Loucy (cell line): ENCODE measurements around the gene LIN37.

ENCODE experiments used
- H2AFZ ChIP-seq: fragments of 200-600 bp; sonication (generic); 2 replicates; pipeline ENCODE4 v1.6.0; 2016; ENCODE audit warnings: antibody characterized with exemption, mild to moderate bottlenecking, low read length, moderate library complexity
- H3F3A ChIP-seq: fragments of 200-600 bp; 2 replicates; pipeline ENCODE4 v1.6.0; 2016; ENCODE audit warnings: antibody characterized with exemption, low read depth, mild to moderate bottlenecking
- H3K27me3 ChIP-seq: fragments of 200-600 bp; sonication (generic); 2 replicates; pipeline ENCODE4 v1.6.1; 2014; ENCODE audit warnings: low read length, mild to moderate bottlenecking; ENCODE audit not compliant: insufficient read depth, poor library complexity, severe bottlenecking
- H3K36me3 ChIP-seq: fragments of 200-600 bp; sonication (generic); 2 replicates; pipeline ENCODE4 v1.6.1; 2016; ENCODE audit warnings: low read length; ENCODE audit not compliant: insufficient read depth
- H3K4me1 ChIP-seq: fragments of 200-600 bp; sonication (generic); 2 replicates; pipeline ENCODE4 v1.5.1; 2014; ENCODE audit warnings: low read length, mild to moderate bottlenecking; ENCODE audit not compliant: insufficient read depth, poor library complexity, severe bottlenecking
- H3K4me2 ChIP-seq: fragments of 200-600 bp; sonication (generic); 2 replicates; pipeline ENCODE4 v1.6.0; 2014; ENCODE audit warnings: antibody characterized with exemption, low read length, low read depth, mild to moderate bottlenecking; ENCODE audit not compliant: poor library complexity, severe bottlenecking
- H3K4me3 ChIP-seq: fragments of 200-600 bp; sonication (generic); 2 replicates; pipeline ENCODE4 v1.5.1; 2014; ENCODE audit warnings: low read length, mild to moderate bottlenecking, mixed read lengths; ENCODE audit not compliant: poor library complexity, severe bottlenecking
- H3K79me2 ChIP-seq: fragments of 200-600 bp; sonication (generic); 2 replicates; pipeline ENCODE4 v1.6.1; 2014; ENCODE audit warnings: low read length; ENCODE audit not compliant: insufficient read depth
- H3K9ac ChIP-seq: fragments of 200-600 bp; sonication (generic); 2 replicates; pipeline ENCODE4 v1.6.0; 2014; ENCODE audit warnings: mild to moderate bottlenecking, low read depth, low read length, moderate library complexity; ENCODE audit not compliant: poor library complexity, severe bottlenecking
- H3K9me2 ChIP-seq: fragments of 200-600 bp; sonication (generic); replicated peaks from 2 replicates; pipeline ENCODE4 v1.6.1; 2016; ENCODE audit warnings: low read depth, low read length, mixed read lengths
- H3K9me3 ChIP-seq: fragments of 200-600 bp; sonication (generic); 2 replicates; pipeline ENCODE4 v1.6.1; 2014; ENCODE audit warnings: mild to moderate bottlenecking, antibody characterized with exemption, low read length, low read depth; ENCODE audit not compliant: insufficient read depth
- H4K20me1 ChIP-seq: fragments of 200-600 bp; sonication (generic); 2 replicates; pipeline ENCODE4 v1.6.0; 2014; ENCODE audit warnings: antibody characterized with exemption, low read length, mild to moderate bottlenecking; ENCODE audit not compliant: insufficient read depth, poor library complexity, severe bottlenecking
- CTCF ChIP-seq: fragments of 200-600 bp; sonication (generic); conservative IDR thresholded peaks from 2 replicates; pipeline ENCODE4 v1.5.1; 2014; ENCODE audit warnings: mild to moderate bottlenecking, antibody characterized with exemption, low read length
- EZH2phosphoT487 ChIP-seq: fragments of 200-600 bp; IDR thresholded peaks from 2 replicates; pipeline ENCODE4 v1.6.1; 2018; ENCODE audit warnings: antibody characterized with exemption, mild to moderate bottlenecking, moderate library complexity, borderline replicate concordance

The LIN37 gene

GRCh38 chr19:35776102-35776788 is 27.9 kb downstream of the LIN37 start:
- Histone ChIP-seq H3K4me1 (peaks cover 28% of the 10 kb centered on the region), H3K9me2 (no peaks in the 10 kb centered on the region), H3K79me2 (peaks cover 39% of the 10 kb centered on the region), H2AFZ (peak overlapping the region; percentile 82), H3K9ac (peak overlapping the region; percentile 85), H4K20me1 (peaks cover 11% of the 10 kb centered on the region), H3K4me3 (peak overlapping the region; percentile 96), H3K36me3 (peaks cover 11% of the 10 kb centered on the region; the same call in 1 of the 2 replicates), H3K9me3 (no peaks in the 10 kb centered on the region), H3K4me2 (peak overlapping the region; percentile 95), H3K27me3 (no peaks in the 10 kb centered on the region), H3F3A (no peaks in the 10 kb centered on the region)
- no peak for TF ChIP-seq EZH2phosphoT487
- no peak for TF ChIP-seq CTCF

- peak overlapping the region; percentile 96 for H3K4me3 ChIP-seq
- no peak for TF ChIP-seq CTCF
- TF ChIP-seq EZH2phosphoT487, result no peak
- peak overlapping the region; percentile 85 for H3K9ac ChIP-seq
These were observed 28.9 kb downstream of the LIN37 start for GRCh38 chr19:35777086-35777841.

GRCh38 chr19:35777961-35778360 is 29.6 kb downstream of the LIN37 start:
- H3K79me2 ChIP-seq, result peaks cover 39% of the 10 kb centered on the region
- H3K4me2 ChIP-seq, result peak overlapping the region; percentile 95
- H3K36me3 ChIP-seq, result peaks cover 22% of the 10 kb centered on the region; the same call in 1 of the 2 replicates
- no peak overlapping the region for H2AFZ ChIP-seq
- H3K4me1 ChIP-seq, result peaks cover 28% of the 10 kb centered on the region
- no peaks in the 10 kb centered on the region for H3K27me3 ChIP-seq
- H3K9me3 ChIP-seq, result no peaks in the 10 kb centered on the region
- no peak for TF ChIP-seq EZH2phosphoT487
- TF ChIP-seq CTCF, result no peak
- peak overlapping the region; percentile 96 for H3K4me3 ChIP-seq
- H3K9me2 ChIP-seq, result no peaks in the 10 kb centered on the region
- H3F3A ChIP-seq, result no peaks in the 10 kb centered on the region
- H3K9ac ChIP-seq, result peak overlapping the region; percentile 85
- H4K20me1 ChIP-seq, result peaks cover 11% of the 10 kb centered on the region

More at GRCh38 chr19:35777086-35777841, 28.9 kb downstream of the LIN37 start:
- peaks cover 16% of the 10 kb centered on the region; the same call in 1 of the 2 replicates for H3K36me3 ChIP-seq
- no peak overlapping the region for H2AFZ ChIP-seq
- peaks cover 11% of the 10 kb centered on the region for H4K20me1 ChIP-seq
- H3K79me2 ChIP-seq, result peaks cover 39% of the 10 kb centered on the region
- no peaks in the 10 kb centered on the region for H3K27me3 ChIP-seq
- peaks cover 28% of the 10 kb centered on the region for H3K4me1 ChIP-seq
- H3K9me2 ChIP-seq, result no peaks in the 10 kb centered on the region
- no peaks in the 10 kb centered on the region for H3K9me3 ChIP-seq
- H3F3A ChIP-seq, result no peaks in the 10 kb centered on the region
- H3K4me2 ChIP-seq, result peak overlapping the region; percentile 95
